GM13976 (cell line): ENCODE data around the gene CBLC.

Source experiments
- DNase-seq: peaks from one replicate; pipeline ENCODE4 v3.0.0; 2012; ENCODE audit warnings: low spot score
- in situ Hi-C: fragments of 300-500 bp; cut with MboI; formaldehyde crosslinking; loops from one replicate; pipeline ENCODE4 v1.12.0; 2022; ENCODE audit warnings: low sequenced_read_pairs, mixed read lengths, inconsistent platforms; ENCODE audit not compliant: unreplicated experiment
- TF ChIP-seq, protein P1 (sequence below): IDR thresholded peaks from 2 replicates; pipeline ENCODE4 v1.5.1; 2012; ENCODE audit warnings: borderline replicate concordance, mild to moderate bottlenecking; ENCODE audit not compliant: insufficient read depth; ENCODE audit errors: extremely low read depth, missing control alignments, control extremely low read depth

Gene CBLC

DNA sequence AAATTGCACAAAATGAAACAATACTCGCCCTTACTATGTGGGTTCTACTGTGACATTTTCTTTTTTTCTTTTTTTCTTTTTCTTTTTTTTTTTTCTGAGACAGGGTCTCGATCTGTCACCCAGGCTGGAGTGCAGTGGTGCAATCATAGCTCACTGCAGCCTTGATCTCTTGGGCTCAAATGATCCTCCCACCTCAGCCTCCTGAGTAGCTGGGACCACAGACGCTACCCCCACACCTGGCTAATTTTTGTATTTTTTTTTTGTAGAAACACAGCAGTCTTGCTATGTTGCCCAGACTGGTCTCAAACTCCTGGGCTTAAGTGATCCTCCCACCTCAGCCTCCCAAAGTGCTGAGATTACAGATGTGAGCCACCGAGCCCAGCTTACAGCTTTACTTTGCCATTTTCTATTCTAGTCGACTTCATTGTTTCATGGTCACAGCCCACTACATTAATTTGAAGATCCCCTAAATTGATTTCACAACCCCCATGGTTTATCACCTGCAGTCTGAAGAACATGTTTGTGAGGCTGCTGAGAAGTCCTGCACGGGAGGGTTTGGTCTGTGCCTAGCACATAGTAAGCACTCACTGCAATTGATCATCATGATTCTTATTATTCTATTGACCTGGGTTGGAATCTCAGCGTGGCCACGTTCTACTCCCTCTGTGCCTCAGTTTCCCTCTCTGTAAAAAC lies 25.4 kb upstream of the CBLC start:
- TF ChIP-seq, protein P1, sequence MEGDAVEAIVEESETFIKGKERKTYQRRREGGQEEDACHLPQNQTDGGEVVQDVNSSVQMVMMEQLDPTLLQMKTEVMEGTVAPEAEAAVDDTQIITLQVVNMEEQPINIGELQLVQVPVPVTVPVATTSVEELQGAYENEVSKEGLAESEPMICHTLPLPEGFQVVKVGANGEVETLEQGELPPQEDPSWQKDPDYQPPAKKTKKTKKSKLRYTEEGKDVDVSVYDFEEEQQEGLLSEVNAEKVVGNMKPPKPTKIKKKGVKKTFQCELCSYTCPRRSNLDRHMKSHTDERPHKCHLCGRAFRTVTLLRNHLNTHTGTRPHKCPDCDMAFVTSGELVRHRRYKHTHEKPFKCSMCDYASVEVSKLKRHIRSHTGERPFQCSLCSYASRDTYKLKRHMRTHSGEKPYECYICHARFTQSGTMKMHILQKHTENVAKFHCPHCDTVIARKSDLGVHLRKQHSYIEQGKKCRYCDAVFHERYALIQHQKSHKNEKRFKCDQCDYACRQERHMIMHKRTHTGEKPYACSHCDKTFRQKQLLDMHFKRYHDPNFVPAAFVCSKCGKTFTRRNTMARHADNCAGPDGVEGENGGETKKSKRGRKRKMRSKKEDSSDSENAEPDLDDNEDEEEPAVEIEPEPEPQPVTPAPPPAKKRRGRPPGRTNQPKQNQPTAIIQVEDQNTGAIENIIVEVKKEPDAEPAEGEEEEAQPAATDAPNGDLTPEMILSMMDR, result no peak
- no peak for DNase-seq
- in situ Hi-C loops, result no loop called here

DNA sequence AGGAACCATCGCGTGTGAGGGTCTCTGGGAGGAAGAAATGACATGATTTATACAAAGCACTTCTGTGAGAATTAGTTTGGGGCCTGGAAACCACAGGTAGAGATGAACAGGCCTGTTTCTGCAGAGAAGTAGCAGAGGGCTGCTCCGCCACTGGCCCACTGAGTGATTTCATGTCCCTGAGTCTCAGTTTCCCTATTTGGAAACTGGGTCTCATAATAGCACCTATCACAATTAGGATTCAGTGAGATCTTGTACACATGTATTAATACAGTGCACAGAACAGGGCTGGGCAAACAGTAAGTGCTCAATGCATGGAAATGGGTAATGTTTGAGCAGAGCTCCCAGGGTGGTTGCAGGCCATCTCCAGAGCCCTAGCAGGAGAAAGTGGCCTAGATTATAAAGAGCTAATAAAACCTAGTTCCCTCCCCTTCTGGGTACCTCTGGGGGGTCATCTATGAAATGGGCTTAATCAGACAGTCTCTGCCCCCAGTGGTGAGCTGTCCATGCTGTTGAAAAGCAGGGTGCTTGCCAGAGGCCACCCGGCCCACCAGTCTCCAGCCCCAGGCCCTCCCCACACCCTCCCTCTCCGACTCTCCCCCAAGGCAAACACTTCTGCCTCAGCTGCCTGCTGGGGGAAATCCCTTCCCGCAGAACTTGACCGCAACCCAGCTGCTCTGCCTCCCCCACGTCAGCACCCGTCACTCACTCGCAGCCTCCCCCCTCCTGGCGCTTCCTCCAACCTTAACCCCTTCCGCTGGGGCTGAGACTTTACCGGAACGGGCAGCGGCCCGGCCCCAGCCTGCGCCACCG lies 24.7 kb upstream of the CBLC start:
- TF ChIP-seq, protein P1, result no peak
- DNase-seq, result peak; percentile 96
- in situ Hi-C loops, result no loop called here

DNA sequence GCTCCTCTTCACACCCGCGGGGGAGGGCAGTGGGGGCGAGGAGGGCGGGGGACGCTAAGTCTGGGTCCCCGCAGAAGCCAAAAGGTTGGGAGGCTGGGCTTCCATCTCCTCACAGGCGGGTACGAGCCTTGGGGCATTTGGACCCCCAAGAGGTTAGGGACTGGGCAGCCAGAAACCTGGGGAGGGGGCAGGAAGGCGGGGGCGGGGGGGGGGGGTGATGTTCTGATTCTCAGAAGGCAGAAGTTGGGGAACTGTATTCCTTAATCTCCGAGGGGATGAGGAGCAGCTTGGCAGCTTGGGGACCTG lies 24.1 kb upstream of the CBLC start:
- no peak for DNase-seq
- TF ChIP-seq, protein P1, result no peak
- in situ Hi-C loops, result no loop called here

DNA sequence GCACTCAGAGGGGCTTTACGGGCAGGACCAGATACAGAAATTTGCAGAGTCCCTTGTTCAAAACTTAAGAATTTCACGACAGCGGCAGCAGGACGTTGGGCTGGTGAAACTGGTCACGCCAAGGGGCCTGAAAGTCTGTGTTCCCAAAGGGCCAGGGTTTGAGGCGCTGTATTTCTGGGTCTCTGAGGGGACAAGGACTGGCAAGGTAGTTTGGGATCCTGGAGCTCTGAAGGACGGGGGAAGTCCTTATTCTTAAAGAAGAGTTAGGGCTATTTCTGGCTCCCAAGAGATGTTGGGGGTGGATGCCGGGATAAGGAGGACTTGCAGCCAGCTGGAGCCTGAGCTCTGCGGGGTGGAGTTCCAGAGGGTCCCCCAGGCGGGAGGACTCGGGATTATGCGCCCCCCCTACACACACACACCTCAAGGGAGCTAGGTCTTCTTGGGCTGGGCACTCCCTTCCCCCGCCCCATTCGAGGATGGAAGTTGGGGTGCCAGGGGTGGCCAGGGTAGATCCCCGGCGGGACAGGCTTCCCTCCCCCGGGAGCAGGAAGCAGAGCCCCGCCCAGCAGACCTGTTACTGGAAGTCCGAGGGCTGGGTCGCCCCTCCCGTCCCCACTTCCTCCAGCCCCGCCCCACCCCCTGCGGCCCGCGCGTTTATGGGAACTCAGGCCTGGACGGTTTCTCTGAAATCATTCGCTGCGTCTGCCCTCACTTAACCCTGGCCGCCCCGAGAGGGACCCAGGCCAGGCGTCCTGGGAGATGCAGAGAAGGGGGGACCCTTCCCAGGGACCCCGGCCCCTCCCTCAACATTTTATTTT lies 23.5 kb upstream of the CBLC start:
- TF ChIP-seq, protein P1, result no peak

DNA sequence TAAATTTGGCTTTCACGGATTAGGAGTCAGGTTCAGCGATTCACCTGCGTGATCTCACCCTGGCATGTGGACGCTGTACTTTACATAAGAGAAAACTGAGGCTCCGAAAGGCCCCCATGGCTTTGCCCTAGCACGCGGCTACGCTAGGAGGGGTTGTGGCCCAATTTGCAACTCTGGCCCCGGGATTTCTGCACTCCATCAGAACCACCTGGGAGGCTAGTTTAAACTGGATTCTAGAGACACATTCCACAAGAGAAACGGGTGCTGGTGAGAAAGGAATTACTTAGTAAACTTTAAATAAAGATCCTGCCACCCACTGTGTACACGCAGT lies 23.0 kb upstream of the CBLC start:
- no peak for DNase-seq
- TF ChIP-seq, protein P1, result no peak
- in situ Hi-C loops, result no loop called here

More for the DNA sequence above, 23.5 kb upstream of the CBLC start:
- peak; percentile 84 for DNase-seq
- in situ Hi-C loops, result no loop called here

DNA sequence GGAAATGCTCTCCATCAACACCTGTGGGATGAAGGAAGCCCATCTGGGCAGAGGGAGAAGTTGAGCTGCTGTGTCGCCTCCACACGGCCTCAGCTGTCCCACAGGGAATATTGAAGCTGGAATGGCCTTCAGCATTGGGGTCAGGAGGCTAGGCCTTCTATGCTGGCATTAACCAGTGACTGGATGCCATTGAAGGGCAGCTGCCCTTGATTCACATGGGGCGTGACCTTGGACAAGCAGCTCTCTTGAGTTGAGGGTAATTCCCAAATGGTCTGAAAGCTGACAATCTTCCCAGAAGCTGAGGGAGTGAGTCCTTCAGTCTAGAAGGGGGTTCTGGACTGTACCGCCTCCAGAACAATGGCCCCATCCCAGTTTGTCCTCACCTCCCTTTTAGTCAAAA lies 22.5 kb upstream of the CBLC start:
- TF ChIP-seq, protein P1, result no peak
- no peak for DNase-seq
- in situ Hi-C loops, result no loop called here
